Activated T-cell treated with anti-CD3 and anti-CD28 coated beads, Interleukin-2, amount 50 U/mL, for 4 hours (primary cell): ENCODE results near the gene ZNF521. TPM values are rescaled to one million over a fixed set of nuclear protein-coding genes. Genes with fewer than 3 reads are reported as not detected.

Source experiments
- ATAC-seq, 2 donors: fragments of 200-7000 bp; cut with Tn5 transposase; one replicate each; pipeline ENCODE4 v1.10.0; 2021
- DNase-seq: peaks from one replicate; pipeline ENCODE4 v3.0.0-alpha.2; 2020
- H3K27me3 Mint-ChIP-seq: one replicate; pipeline ENCODE4 v1.8.0; 2021; ENCODE audit warnings: low read depth, mixed read lengths
- H3K36me3 Mint-ChIP-seq: one replicate; pipeline ENCODE4 v1.8.0; 2022; ENCODE audit warnings: mixed read lengths; ENCODE audit not compliant: insufficient read depth
- H3K4me1 Mint-ChIP-seq: one replicate; pipeline ENCODE4 v1.8.0; 2021; ENCODE audit warnings: low read depth, mixed read lengths
- H3K4me3 Mint-ChIP-seq: one replicate; pipeline ENCODE4 v1.8.0; 2021; ENCODE audit warnings: mild to moderate bottlenecking, moderate library complexity, mixed read lengths
- H3K9me3 Mint-ChIP-seq: one replicate; pipeline ENCODE4 v1.8.0; 2021; ENCODE audit warnings: mixed read lengths
- total RNA-seq, 3 donors: library from RNA; stranded (reverse); gene quantifications; one replicate each; pipeline ENCODE4 v1.2.1, GENCODE V29; 2021

The ZNF521 gene
- total RNA-seq, 3 donors from 2014 or later, result 0.15 to 0.33 (median 0.16) TPM

DNA sequence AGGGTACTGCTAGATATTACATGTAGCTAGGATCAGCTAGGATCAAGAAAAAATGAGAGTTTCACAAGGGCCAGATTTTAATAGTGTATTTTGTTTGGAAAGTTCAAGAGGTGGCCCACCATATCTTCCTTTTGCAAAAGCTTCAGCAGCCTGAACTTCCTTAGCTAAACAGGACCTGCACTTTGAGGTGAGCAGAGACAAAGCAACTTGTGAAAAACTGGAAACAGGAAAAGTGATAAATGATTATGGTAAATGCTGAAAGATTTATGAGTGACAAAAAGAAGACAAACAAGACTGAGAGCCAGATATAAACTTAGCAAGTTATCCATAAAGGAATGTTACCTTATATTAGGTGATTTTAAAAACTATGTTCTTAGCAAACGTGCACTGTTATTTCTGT is 123.6 kb downstream of the ZNF521 start:
- no peaks in the 10 kb centered on the region for H3K36me3 Mint-ChIP-seq
- no peak overlapping the region for H3K4me3 Mint-ChIP-seq
- DNase-seq (no peak), ATAC-seq (no peak)
- H3K27me3 Mint-ChIP-seq, result peaks cover 2% of the 10 kb centered on the region
- H3K9me3 Mint-ChIP-seq, result no peaks in the 10 kb centered on the region
- H3K4me1 Mint-ChIP-seq, result no peaks in the 10 kb centered on the region

DNA sequence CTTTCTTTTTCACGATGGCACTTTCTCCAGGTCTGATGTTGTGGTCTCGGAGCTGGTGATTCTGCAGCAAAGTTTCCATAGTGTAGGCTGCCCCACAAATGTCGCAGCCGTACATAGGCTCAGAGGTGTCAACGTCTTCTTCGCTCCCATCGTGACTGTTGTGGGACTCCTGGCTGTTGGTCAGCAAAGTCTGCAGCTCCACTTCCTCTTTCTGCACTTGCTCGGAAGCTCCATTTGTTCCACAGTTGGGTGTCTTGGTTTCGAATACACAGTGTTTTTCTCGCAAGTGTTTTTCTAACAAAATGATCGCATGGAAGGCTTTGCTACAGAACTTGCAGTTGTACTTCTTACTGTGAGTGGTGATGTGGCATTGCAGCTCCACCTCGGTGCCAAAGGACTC is 126.8 kb downstream of the ZNF521 start:
- no peaks in the 10 kb centered on the region for H3K9me3 Mint-ChIP-seq
- no peaks in the 10 kb centered on the region for H3K4me1 Mint-ChIP-seq
- H3K27me3 Mint-ChIP-seq, result no peaks in the 10 kb centered on the region
- H3K36me3 Mint-ChIP-seq, result no peaks in the 10 kb centered on the region
- no peak for ATAC-seq
- H3K4me3 Mint-ChIP-seq, result no peak overlapping the region
- no peak for DNase-seq

DNA sequence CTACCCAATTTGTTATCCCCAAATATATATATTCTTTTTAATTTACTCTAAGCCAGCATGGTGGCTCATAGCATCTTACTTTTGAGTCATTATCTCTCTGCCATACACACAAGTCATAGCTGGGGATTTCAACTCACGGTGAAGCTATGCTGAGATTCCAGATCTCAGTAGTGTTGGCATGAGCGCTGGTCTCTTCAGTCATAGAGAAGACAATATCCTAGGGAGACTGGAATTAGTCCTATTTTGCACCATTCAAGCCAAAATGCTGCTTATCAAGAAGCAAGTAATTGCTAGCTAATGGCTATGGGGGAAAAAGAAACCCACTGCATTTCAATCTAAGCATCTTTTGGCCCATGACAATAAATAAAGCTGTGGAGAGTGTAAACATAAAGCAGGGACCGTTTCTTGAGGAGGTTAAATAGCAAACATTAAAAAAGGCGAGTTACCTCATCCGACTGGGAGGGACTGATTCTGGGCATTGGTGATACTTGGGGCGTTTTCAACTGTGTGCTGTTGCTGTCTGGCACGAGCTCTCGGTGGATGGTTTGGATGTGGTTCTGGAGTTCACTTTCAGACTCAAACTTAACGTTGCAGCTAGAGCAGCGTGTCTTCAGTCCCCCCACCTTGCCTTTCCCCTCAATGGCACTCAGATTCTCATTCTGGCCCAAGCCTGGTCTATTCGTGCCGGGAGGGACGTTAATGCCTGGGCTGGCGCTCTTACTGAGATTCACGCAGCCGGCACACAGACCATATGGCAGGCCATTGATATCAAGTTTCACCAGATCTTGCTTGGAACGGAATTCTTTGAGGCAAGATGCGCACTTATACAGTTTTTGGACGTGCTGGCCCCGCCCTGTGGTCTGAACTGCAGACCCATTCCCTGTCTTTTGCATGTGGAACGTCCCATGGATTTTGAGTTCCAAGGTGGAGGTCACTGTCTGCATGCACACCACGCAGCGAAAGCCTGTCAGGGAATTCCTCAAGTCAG is 127.8 kb downstream of the ZNF521 start:
- Mint-ChIP-seq H3K4me1 (no peaks in the 10 kb centered on the region), H3K27me3 (no peaks in the 10 kb centered on the region), H3K4me3 (no peak overlapping the region), H3K9me3 (peaks cover under 1% of the 10 kb centered on the region), H3K36me3 (no peaks in the 10 kb centered on the region)
- DNase-seq (no peak), ATAC-seq (no peak)

DNA sequence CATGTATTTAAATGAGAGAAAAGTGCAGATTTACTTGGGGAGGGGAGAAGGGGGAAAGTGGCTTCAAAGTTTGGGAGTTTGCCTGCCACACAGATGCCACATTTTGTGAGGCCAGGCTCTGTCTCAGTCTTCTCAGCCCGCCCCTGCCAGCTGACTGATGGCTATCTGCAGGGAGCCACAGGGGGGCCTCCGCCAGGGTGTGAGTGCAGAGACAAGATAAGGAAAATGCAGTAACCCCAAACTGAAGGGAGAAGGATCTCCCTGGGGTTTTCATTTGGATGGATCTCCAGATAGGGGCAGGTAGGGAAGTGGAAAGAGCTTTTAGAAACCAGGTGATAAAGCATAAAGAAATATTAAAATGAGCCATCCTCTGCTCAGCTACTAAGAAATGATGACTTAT is 128.8 kb downstream of the ZNF521 start:
- ATAC-seq (no peak), DNase-seq (no peak)
- no peak overlapping the region for H3K4me3 Mint-ChIP-seq
- peaks cover 3% of the 10 kb centered on the region for H3K9me3 Mint-ChIP-seq
- no peaks in the 10 kb centered on the region for H3K36me3 Mint-ChIP-seq
- no peaks in the 10 kb centered on the region for H3K4me1 Mint-ChIP-seq
- no peaks in the 10 kb centered on the region for H3K27me3 Mint-ChIP-seq

DNA sequence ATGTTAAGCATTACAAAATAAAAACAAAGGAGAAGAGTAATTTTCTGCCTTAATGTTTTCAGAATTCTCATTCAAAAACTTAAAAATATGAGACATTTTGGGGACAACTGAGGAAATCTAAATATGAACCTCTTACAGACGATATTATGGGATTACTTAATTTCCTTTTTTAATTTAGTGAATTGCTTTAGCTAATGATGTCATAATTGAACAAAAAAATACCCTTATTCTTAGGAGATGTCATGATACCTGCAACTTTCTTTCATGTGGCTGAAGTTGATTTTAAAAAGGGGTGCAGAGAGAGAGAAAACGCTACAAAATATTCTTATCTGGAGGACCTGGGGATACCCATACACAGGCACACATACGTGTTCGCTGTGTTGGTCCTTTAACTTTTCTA is 129.3 kb downstream of the ZNF521 start:
- no peaks in the 10 kb centered on the region for H3K36me3 Mint-ChIP-seq
- H3K9me3 Mint-ChIP-seq, result peaks cover 3% of the 10 kb centered on the region
- no peaks in the 10 kb centered on the region for H3K27me3 Mint-ChIP-seq
- H3K4me3 Mint-ChIP-seq, result no peak overlapping the region
- ATAC-seq (no peak), DNase-seq (no peak)
- no peaks in the 10 kb centered on the region for H3K4me1 Mint-ChIP-seq

DNA sequence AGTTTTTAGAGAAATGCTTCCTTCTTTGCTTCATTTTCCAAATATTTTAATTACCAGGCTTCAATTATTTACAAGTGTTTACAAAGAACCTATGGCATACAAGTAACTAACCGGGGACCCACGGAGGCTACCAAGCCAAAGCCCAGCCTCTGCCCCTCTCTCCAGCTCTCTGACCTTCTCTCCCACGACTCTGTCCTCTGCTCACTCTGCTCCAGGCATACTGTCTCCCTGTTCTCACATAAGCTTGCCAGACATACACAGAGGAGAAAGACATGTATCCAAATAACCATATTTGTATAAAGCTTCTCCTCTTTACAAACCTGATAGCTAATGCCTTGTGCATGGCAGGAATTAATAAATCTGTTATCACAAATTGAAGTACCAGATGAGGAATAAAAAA is 141.3 kb downstream of the ZNF521 start:
- H3K36me3 Mint-ChIP-seq, result no peaks in the 10 kb centered on the region
- no peaks in the 10 kb centered on the region for H3K9me3 Mint-ChIP-seq
- ATAC-seq (no peak), DNase-seq (no peak)
- H3K4me1 Mint-ChIP-seq, result no peaks in the 10 kb centered on the region
- no peak overlapping the region for H3K4me3 Mint-ChIP-seq
- H3K27me3 Mint-ChIP-seq, result no peaks in the 10 kb centered on the region

DNA sequence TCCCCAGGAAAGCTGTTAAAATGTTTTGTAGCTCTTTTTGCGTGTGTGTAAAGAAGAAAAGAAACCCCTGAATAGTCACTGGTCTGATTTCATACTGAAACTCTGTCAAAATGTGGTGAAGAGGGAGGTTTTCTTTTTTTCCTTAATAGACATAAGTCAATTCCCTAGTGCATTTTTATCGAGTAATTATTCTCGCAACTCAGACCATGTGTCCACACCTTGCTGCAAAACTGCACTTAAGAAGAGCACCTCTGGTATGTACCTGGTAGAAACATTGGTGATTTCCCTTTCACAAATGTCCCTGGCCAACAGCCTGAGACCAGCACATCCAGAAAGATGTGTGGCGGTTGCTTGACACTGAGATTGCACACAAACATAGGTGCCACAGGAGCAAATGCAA is 159.9 kb downstream of the ZNF521 start:
- no peak for DNase-seq
- ATAC-seq, result no peak
- no peaks in the 10 kb centered on the region for H3K9me3 Mint-ChIP-seq
- no peaks in the 10 kb centered on the region for H3K36me3 Mint-ChIP-seq
- no peaks in the 10 kb centered on the region for H3K4me1 Mint-ChIP-seq
- no peak overlapping the region for H3K4me3 Mint-ChIP-seq
- H3K27me3 Mint-ChIP-seq, result peaks cover 4% of the 10 kb centered on the region

DNA sequence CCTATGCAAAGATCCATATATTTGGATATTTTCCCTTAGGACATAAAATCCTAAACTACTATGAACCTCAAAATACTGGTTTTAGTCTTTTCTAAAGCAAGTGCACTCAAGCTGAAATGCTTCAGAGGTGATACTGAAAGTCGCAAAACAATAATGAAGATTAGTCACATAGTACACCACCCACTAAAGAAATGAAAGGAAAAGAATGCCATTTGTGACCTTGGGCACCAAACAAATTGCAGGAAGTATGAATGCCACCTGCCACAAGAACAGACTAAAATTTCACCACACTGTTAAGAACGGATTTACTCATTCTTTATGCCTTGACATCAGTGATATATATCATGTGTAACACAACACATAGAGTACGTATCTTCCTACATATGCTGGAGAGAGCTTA is 161.5 kb downstream of the ZNF521 start:
- ATAC-seq (no peak), DNase-seq (no peak)
- no peak overlapping the region for H3K4me3 Mint-ChIP-seq
- no peaks in the 10 kb centered on the region for H3K36me3 Mint-ChIP-seq
- no peaks in the 10 kb centered on the region for H3K9me3 Mint-ChIP-seq
- no peaks in the 10 kb centered on the region for H3K4me1 Mint-ChIP-seq
- H3K27me3 Mint-ChIP-seq, result peaks cover 4% of the 10 kb centered on the region

DNA sequence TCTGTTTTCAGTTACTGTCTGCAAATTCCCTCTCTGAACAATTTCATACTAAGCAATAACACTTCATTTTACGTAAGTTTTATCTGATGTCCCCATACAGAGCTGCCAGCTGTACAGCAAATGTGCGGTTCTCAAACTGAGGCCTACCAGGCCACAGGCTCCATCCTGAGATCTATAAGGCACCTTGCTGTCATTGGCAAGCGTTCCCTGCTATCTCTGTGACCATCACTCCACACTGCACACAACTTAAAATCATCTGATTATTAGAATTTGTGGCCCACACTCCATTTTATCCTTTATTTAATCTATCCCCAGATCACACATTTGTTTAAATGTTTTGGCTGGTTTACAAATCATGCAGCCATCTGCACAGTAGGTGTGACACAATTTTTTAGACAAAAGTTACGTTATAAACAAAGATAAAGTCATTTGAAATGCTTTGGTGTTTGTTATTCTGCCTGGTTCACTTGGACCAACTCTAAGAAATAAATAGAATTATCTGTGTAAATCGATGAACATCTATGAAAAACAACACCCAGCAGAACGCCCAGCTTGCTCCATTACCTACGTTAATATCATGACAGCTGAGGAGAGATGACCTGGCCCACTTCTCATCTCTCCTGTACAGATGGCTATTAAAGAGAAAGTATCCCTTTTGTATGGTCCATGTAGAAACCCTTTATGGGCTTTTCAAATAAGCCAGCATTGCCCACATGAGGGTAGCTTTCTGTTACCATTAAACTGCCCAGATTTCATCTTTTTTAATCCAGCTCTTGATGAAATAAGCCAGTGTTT is 162.4 kb downstream of the ZNF521 start:
- ATAC-seq, result no peak
- H3K9me3 Mint-ChIP-seq, result no peaks in the 10 kb centered on the region

DNA sequence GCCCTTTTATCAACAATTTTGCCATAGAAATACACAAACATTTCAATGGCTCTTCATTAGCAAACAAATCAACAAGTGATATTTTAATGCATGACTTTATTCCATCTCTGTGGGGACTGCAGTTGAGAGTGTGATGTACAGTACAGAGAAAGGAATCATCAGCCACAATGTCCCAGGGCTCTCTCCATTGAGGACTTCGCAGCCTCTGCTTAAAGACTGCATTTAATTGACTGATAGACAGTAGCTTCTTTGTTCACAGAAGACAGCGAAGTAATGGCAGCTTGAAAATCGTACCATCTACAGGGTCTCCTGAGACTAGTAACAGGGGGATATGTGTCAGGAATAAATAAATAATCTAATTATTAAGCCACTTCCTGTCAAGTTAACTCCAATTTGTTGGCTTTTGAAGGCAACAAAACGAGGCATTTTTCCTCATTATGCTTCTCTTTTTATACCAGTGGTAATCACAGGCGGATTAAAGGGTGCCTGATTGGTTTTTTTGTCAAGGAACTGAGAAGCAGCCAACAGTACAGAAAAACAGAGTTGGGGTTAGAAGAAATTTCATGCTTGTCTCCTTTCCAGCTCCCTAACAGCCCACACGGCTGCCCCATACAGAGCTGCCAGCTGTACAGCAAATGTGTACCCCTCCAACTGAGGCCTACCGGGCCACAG is 164.3 kb downstream of the ZNF521 start:
- no peaks in the 10 kb centered on the region for H3K4me1 Mint-ChIP-seq
- no peaks in the 10 kb centered on the region for H3K36me3 Mint-ChIP-seq
- peaks cover 4% of the 10 kb centered on the region for H3K27me3 Mint-ChIP-seq
- H3K4me3 Mint-ChIP-seq, result no peak overlapping the region
- no peak for ATAC-seq
- no peaks in the 10 kb centered on the region for H3K9me3 Mint-ChIP-seq
- DNase-seq, result no peak

More for the DNA sequence above, 162.4 kb downstream of the ZNF521 start:
- no peak for DNase-seq
- Mint-ChIP-seq H3K36me3 (no peaks in the 10 kb centered on the region), H3K4me1 (no peaks in the 10 kb centered on the region), H3K4me3 (no peak overlapping the region), H3K27me3 (peaks cover 4% of the 10 kb centered on the region)

DNA sequence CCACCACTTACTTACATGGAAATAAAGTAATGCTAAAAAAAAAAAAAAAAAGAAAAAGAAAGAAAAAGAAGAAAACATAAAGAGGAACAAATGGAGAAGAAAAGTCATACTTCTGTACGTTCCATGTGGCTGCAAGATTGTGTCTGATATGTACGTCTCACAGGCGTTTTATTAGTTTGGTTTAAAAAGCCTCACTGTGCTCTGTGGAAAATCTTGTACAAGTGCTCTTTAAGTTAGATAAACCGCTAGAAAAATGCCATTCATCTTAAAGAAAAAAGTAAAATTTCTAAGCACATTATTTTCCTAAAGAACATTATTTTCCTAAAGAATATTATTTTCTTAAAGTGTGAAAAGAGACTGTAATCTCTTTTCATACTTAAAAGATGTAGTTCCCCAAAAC is 165.1 kb downstream of the ZNF521 start:
- H3K36me3 Mint-ChIP-seq, result no peaks in the 10 kb centered on the region
- H3K4me3 Mint-ChIP-seq, result no peak overlapping the region
- ATAC-seq, result no peak

DNA sequence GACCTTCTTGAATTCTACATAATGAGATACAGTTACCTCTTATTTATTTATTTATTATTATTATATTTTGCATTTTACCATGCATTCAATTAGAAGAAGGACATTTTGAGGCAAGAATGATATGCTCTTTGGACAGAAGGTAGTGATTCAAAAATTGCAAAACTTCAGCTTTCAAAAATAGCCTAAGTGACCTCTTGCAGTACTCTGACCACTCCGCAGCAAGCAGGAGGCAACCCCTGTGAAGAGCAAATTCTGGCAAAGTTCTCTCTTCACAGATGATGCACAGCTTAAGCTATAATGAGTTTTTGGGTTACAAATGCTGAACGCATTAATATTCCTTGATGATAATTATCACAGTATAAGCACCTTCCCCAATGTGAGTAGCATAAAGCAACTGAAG is 170.0 kb downstream of the ZNF521 start:
- H3K4me1 Mint-ChIP-seq, result no peaks in the 10 kb centered on the region
- H3K27me3 Mint-ChIP-seq, result no peaks in the 10 kb centered on the region
- no peaks in the 10 kb centered on the region for H3K9me3 Mint-ChIP-seq
- ATAC-seq (no peak), DNase-seq (no peak)
- H3K4me3 Mint-ChIP-seq, result no peak overlapping the region
- no peaks in the 10 kb centered on the region for H3K36me3 Mint-ChIP-seq

More for the DNA sequence above, 165.1 kb downstream of the ZNF521 start:
- no peak for DNase-seq
- no peaks in the 10 kb centered on the region for H3K9me3 Mint-ChIP-seq
- peaks cover 4% of the 10 kb centered on the region for H3K27me3 Mint-ChIP-seq
- H3K4me1 Mint-ChIP-seq, result no peaks in the 10 kb centered on the region

DNA sequence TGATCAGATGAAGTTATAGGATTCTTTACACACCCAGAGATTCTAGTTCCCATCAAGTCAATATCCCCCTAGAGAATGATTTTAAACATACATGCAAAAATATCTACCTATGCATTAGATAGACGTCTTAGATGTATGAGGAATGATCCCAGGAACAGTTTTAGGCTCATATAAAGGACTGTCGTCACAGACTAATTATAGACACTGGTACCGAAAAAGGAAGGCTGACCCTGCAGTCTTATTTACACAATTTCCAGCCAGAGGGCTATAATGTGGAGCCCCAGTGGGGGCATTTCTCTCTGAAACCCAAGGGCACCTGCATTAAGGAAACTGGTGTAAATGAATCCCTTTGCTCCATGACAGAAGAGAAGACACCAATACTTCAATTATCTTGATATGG is 170.4 kb downstream of the ZNF521 start:
- Mint-ChIP-seq H3K36me3 (no peaks in the 10 kb centered on the region), H3K4me1 (no peaks in the 10 kb centered on the region), H3K9me3 (no peaks in the 10 kb centered on the region), H3K27me3 (no peaks in the 10 kb centered on the region), H3K4me3 (no peak overlapping the region)
- DNase-seq, result no peak
- ATAC-seq, result no peak

DNA sequence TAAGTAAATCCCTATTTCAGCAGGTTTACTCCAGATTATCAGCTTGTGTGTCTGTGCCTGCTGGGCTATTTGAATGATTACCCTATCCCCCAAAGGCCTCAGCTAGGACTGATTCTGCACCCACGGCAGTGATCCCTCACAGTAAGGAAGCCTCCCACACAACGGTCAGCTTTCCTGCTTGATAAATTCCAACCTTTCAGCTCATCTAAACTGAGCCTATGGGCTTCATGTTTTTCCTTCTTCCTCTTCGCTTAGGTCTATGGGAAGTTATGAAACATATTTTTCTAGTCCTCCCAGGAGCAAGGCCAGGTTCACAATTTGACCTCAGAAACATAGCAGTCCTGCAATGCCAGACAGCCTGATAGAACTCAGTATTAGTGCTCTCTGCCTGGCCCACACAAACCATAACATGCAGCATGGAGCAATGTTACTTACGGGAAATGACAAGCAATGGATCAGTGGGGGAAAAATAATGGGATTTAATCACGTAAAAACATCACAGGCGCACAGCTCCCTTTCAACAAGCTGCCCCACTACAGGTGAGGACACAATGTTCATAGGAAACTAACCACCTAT is 170.9 kb downstream of the ZNF521 start:
- Mint-ChIP-seq H3K4me3 (no peak overlapping the region), H3K4me1 (no peaks in the 10 kb centered on the region), H3K9me3 (no peaks in the 10 kb centered on the region), H3K27me3 (no peaks in the 10 kb centered on the region), H3K36me3 (no peaks in the 10 kb centered on the region)
- ATAC-seq, result no peak
- DNase-seq, result no peak
